HG03175 (cell line): ENCODE measurements around the gene CPZ.

Source experiments
- ATAC-seq: cut with Tn5 transposase; IDR thresholded peaks from one replicate; pipeline ENCODE4 v1.9.1; 2021; ENCODE audit warnings: mild to moderate bottlenecking, moderate library complexity; ENCODE audit not compliant: unreplicated experiment

CPZ gene

DNA sequence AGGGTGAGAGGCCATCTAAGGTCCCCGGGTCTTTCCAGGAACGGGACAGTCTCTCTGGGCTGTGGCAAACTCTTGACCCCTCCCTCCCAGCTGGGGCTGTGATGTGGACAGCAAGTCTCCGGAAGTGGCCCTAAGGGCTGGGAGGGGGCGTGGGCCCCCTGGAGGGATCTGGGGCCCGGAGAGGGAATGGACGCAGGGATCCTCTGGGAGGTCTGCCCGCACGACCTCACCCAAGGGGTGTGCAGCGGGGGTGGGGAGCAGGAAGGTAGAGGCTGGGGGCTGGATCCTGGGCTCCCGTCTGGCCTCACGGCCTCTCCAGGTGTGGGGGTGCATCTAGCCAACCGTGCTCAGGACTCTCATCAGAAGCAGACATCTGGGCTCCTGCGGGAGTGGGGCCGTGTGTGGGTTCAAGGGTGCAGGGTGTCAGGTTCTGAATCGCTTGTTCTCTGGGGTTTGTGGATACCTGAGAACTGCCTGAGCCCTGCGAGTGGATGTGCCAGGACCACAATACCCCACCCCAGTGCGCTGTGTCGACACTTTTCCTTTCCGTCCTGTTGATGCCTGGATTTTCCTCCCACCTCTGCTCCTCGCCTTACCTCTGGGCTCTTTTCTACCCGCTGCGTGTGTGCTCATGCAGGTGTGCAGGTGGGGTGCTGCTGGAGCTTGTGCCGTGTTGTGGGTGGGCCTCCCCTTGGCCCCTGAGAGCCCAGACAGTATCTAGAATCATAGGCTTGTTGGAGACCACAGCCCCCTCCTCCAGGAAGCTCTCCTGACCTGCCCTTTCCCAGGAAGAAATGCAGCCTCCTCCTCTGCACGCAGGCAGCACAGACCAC, 915 bp downstream of the CPZ start:
- no peak for ATAC-seq

DNA sequence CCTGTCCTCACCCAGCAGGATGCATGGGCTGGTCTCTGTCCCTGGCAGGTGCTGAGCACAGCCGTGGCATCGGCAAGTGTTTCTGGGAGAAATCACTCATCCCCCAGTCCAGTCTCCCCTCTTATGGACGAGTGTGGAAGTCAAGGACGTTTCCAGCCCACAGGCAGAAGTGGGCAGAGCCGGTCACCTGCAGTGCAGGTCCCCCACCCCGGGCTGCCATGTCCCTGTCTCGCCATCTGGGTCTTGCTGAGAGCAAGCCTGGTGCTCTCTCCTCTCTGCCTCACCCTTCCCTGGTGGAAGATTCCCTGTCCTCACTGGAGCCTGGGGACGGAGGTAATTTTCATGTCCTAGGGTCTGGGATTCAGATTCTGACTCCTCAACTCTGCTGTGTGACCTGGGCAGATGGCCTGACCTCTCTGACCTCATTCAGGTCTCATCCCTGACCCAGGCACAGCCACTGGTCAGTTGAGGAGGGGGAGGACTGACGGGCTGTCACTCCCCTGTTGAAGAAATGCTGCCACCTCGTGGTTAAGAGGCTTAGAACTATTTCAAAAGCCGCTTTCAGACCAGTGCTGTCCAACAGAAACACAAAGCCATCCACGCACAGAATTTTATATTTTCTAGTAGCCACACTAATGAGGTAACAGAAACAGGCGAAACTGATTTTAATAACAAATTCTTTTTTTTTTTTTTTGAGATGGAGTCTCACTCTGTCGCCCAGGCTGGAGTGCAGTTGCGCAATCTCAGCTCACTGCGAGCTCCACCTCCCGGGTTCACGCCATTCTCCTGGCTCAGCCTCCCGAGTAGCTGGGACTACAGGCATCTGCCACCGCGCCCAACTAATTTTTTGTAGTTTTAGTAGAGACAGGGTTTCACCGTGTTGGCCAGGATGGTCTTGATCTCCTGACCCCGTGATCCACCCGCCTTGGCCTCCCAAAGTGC, 1.8 kb downstream of the CPZ start:
- ATAC-seq: no peak

DNA sequence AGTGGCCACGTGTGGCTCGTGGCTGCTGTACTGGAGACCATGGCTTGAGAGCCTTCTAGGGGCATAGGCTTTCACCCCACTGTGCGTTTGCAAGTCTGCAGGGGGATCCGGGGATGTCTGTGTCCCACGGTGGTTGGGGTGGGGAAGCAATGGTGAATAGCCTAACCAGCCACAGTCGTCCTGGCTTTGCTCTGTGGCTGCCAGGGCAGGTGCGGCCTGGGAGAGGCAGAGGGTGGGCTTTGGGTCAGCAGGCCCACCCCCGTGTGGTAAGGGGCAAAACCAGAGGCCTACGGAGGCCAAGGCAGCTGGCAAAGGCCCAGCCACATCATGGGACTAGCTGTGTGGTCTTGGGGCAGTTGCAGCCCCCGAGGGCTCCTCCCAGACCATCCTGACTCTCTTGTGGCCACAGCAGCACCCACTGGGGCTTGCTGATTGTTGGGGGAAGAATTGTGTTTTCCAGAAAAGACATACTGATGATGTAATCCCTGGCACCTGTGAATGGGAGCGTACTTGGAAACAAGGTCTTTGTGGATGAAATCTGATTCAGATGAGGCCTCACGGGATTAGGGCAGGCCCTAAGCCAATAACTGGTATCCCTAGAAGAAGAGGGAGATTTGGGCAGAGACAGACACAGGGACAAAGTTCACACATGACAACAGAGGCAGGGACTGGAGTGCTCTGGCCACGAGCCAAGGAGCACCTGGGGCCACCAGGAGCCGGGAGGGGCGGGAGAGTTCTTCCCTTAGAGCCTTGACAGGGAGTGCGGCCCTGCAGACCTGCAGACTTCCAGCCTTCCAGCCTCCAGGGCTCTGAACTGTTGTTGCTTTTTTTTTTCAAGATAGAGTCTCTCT, 2.9 kb downstream of the CPZ start:
- no peak for ATAC-seq

- ATAC-seq: no peak
Measured at GRCh38 chr4:8596891-8597290, 4.3 kb downstream of the CPZ start.

- no peak for ATAC-seq
Measured at GRCh38 chr4:8597319-8597718, 4.8 kb downstream of the CPZ start.

DNA sequence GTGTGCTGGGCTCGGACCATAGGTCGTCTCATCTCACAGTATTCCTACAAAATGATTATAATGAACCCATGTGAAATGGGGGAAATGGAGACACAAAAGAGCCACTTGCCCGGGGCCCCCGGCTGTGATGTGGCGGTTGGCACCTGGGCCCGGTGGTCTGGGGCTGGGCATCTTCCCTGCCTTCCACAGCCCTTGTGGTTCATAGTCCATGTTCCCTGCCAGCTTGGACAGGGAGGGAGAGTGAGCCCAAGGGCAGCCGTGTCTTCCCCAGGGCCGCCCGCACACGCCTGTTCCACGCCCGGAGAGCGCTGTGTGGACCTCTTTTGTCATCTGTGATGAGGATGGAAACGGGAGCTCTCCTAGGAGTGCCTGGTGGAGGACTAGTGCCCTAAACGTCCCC, 5.2 kb downstream of the CPZ start:
- ATAC-seq: no peak

- no peak for ATAC-seq
Measured at GRCh38 chr4:8598391-8599090, 6.0 kb downstream of the CPZ start.

- no peak for ATAC-seq
Measured at GRCh38 chr4:8599091-8599460, 6.5 kb downstream of the CPZ start.

- ATAC-seq: no peak
Measured at GRCh38 chr4:8599657-8600056, 7.1 kb downstream of the CPZ start.

- ATAC-seq: no peak
Measured at GRCh38 chr4:8600266-8600665, 7.7 kb downstream of the CPZ start.

GRCh38 chr4:8600686-8601085, 8.1 kb downstream of the CPZ start:
- ATAC-seq: no peak

- ATAC-seq: no peak
Measured at GRCh38 chr4:8601086-8601485, 8.5 kb downstream of the CPZ start.

DNA sequence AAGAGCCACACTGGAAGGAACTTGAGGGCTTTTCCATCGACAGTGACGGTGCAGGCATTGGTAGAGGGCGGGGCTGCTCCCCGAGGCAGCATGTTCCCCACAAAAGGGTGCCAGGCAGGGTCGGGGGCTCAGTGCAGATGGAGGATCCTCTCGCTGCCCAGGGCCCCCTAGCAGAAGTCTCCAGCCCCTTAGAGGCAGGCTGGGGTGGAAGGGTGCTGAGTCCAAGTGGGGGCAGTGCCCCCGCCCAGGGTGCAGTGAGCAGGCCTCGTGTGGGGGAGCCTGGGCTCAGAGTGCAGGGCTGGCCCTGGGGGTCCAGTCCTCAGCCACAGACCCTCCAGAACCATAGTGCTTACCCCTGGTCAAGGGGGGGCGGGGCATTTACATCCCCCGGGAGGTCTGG, 9.0 kb downstream of the CPZ start:
- no peak for ATAC-seq

- no peak for ATAC-seq
Measured at GRCh38 chr4:8602686-8603430, 10.3 kb downstream of the CPZ start.

DNA sequence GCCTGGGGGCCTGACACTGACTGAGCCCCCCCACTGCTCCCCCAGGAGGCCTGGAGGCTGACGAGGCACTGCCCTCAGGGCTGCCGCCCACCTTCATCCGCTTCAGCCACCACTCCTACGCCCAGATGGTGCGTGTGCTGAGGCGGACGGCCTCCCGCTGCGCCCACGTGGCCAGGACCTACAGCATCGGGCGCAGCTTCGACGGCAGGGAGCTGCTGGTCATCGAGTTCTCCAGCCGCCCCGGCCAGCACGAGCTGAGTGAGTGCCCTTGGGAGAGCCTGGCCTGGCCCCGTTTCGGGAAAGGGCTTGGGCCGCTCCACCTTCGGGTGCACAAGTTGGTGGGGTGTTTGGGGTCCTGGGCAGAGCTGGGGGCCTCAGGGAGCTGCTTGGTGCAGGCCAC, 11.4 kb downstream of the CPZ start:
- ATAC-seq: no peak

DNA sequence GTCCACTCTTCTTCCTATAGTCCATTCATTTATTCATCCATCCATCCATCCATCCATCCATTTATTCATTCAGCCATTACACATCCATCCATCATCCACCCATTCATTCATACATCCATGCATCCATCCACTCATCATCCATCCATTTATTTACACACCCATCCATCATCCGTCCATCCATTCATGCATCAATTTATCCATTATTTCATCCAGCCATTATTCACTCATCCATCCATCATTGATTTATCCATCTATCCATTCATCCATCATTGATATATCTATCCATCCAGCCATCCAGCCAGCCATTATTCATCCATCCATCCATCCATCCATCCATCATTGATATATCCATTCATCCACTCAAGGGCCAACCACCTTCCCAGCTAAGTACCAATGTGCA, 12.7 kb downstream of the CPZ start:
- no peak for ATAC-seq

GRCh38 chr4:8606476-8606875, 13.9 kb downstream of the CPZ start:
- no peak for ATAC-seq

DNA sequence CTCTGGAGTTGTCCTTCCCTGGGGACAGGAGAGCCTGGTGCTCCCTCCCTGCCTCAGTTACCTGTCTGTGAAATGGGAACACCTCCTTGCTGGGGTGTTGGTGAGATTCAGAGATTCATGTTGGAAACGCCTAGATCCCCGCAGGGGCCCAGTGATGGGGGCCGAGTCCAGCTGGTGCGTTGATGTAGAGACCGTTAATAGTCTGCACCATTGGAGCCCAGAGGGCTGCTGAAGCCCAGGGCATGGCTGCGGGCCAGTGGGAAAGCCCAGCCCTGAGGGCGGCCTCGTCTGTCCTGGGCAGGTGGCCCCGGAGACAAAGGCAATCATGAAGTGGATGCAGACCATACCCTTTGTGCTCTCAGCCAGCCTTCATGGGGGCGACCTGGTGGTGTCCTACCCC, 14.4 kb downstream of the CPZ start:
- ATAC-seq: no peak

DNA sequence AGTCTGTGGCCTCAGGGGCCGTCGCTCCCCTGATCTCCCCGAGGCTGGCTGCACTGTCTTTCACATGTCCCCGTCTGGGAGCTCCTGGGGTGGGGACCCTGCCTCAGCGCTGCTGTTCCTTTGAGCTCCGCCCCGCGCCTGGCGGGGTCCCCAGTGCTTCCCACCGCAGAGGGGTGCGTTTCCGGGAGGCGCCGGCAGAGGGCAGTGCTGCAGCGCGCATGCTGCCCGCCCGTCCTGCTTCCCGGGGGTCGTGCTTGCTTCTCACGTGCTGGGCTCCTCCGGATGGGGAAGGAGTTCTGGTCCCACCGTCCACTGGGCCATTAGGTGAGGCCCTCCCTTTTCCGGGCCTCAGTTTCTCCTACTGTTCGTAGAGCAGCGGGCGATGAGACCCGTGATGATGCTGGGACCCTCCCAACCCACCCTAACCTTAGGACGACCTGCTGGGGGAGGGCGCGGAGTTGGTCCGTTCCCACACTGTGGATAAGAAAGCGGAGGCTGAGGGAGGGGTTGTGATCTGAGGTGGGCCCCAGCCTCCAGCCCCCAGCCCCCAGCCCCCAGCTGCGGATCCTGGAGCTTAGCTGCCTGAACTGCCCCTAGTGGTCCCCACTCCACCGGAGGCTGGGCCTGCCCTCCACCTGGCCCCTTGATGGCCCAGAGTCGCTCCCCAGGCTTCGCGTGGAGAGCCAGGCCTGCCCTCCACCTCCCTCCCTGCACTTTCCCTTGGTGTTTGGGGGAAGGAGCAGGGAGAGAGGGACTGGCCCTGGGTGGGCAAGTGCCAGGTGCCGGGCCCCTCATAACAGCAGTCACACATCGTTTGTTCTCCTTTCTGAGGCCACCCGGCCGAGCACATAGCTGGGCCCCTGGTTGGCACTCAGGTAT, 15.3 kb downstream of the CPZ start:
- peak; percentile 49 for ATAC-seq
